SKM-1 (cell line): ENCODE results near the gene COLGALT1.
"Not testable (repeated sequence)": the region's sequence is repeated elsewhere in the genome, so short reads cannot be mapped to it uniquely, and the experiment has no call there.

ENCODE experiments used
- DNase-seq: peaks from one replicate; lab custom pipeline; 2025; ENCODE audit not compliant: unreplicated experiment; lab: John Stamatoyannopoulos, UW

Gene COLGALT1

GRCh38 chr19:17556995-17557394, 1.5 kb downstream of the COLGALT1 start:
- DNase-seq: no peak

DNA sequence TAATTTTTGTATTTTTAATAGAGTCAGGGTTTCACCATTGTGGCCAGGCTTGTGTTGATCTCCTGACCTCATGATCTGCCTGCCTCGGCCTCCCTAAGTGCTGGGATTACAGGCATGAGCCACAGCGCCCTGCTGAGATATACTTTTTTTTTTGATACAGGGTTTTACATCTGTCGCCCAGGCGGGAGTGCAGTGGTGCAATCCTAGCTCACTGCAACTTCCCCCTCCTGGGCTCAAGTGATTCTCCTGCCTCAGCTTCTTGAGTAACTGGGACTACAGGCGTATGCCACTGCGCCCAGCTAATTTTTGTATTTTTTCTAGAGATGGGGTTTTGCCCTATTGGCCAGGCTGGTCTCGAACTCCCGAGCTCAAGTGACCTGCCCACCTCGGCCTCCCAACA, 2.0 kb downstream of the COLGALT1 start:
- DNase-seq: peak; percentile 37

DNA sequence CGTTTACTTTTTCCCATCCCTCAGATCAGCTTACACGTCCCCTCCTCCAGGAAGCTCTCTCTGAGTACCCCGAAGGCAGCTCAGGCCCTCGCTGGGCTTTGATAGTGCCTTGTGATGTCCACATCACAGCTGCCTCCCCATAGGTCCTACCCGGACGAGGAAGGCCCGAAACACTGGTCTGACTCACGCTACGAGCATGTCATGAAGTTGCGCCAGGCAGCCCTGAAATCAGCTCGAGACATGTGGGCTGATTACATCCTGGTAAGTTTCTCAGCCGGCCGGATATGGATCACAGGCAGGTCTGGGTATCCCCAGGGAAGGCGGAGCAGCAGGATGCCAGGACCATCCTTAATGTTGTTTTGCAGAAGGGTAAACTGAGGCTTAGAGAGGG, 4.8 kb downstream of the COLGALT1 start:
- DNase-seq: no peak

DNA sequence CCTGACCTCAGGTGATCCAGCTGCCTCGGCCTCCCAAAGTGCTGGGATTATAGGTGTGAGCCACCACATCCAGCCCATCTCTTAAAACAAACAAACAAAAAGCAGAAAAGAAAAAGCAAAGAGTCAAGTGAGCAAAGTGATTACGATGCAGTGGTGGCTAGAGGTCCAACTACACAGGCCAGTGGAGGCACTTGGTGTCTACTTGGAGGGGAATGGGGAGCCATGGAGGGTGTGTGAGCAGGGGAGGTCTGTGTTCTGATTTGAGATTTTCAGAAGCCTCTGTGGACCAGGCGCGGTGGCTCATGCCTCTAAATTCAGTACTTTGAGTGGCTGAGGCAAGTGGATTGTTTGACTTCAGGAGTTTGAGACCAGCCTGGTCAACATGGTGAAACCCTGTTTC, 6.6 kb downstream of the COLGALT1 start:
- DNase-seq: no peak

GRCh38 chr19:17562561-17562960, 7.1 kb downstream of the COLGALT1 start:
- DNase-seq: no peak

- DNase-seq: no peak
Observed at GRCh38 chr19:17564781-17565180, 9.3 kb downstream of the COLGALT1 start.

- DNase-seq: no peak
Observed at GRCh38 chr19:17565611-17566010, 10.2 kb downstream of the COLGALT1 start.

DNA sequence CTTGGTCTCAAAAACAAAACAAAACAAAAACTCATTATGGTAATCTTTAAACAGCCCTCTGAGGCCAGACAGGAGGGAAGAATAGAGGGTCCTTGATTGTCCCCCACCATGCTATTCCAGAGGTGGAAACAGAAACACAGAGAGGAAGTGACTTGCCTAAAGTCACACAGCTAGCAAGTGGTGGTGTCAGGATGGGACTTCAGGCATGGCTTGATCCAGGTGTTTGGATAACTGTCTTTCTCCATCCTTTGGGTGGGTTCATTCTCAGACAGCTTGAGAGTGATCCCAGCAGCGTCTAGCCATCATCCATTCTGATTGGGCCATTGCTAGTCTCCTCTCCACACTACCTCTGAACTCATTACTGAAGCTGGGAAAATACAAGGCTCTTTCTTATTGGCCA, 12.5 kb downstream of the COLGALT1 start:
- no peak for DNase-seq

- not testable (repeated sequence) for DNase-seq
Observed at GRCh38 chr19:17570291-17570690, 14.8 kb downstream of the COLGALT1 start.

GRCh38 chr19:17570791-17571190, 15.3 kb downstream of the COLGALT1 start:
- no peak for DNase-seq

DNA sequence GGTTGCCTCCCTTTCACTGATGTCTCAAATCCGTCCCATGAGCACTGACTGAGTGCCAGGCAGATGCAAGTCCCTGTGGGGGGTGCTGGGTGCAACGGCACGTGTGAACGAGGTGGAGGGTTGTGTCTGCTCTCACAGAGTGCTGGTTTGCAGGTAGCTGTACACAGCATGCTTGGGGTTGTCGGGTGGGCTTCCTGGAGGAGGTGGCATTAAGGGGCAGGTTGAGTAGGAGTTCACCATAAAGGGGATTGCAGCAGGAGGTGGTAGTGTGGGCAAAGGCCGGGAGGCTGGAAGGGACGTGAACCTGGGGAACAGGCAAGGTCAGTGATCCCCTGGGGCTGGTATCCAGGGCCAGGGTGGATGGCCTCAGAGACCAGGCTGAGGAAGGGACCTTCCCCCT, 17.2 kb downstream of the COLGALT1 start:
- DNase-seq: no peak

- DNase-seq: no peak
Observed at GRCh38 chr19:17575871-17576757, 20.7 kb downstream of the COLGALT1 start.

DNA sequence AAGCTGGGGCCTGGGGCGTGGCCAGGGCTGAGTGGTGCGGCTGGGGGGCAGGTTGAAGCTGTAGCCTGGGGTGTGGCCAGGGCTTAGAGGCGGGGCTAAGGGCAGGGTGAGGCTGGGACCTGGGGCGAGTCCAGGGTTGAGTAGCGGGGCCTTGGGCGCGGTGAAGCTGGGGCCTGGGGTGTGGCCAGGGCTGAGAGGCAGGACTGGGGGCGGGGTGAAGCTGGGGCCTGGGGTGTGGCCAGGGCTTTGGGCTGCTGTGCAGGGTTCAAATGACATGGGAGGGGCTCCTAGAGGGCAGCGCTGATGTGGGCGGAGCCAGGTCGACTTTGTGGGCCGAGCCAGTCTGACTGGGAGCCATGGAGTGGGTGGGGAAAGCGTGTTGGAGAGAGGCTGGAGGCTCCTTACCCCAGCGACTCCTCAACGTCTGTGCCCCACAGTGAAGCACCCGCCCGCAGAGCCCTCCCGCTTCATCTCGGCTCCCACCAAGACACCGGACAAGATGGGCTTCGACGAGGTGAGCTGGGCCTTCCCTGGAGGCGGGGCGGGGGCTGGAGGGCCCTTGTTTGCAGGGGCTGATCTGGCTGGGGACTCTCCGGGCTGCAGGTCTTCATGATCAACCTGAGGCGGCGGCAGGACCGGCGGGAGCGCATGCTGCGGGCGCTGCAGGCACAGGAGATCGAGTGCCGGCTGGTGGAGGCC, 21.5 kb downstream of the COLGALT1 start:
- no peak for DNase-seq

- no peak for DNase-seq
Observed at GRCh38 chr19:17577457-17578097, 22.1 kb downstream of the COLGALT1 start.

DNA sequence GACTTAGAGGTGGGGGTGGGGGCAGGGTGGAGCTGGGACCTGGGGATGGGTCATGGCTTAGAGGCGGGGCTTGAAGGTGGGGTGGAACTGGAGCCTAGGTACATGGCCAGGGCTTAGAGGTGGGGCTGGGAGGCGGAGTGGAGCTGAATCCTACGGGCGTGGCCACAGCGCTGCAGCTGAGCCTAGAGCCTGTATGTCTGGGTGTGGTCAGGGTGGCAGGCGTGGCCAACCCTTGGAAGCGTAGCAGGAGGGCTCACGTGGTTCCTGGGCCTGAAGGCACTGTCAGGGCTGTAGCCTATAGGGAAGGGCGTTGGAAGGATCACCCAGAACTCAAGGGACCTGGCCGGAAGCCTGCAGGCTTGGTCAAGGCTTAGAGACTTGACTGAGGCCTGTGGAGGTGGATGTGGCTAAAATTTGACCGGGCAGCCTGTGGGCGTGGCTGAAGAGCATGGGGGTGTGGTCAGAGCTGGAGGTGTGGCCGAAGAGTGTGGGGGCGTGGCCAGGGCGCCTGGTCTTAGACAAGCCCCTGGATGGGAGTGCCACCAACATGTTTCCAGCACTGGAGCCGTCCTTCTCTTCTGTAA, 24.3 kb downstream of the COLGALT1 start:
- peak; percentile 17 for DNase-seq

- no peak for DNase-seq
Observed at GRCh38 chr19:17580470-17581144, 25.2 kb downstream of the COLGALT1 start.

- DNase-seq: no peak
Observed at GRCh38 chr19:17581211-17581874, 25.9 kb downstream of the COLGALT1 start.

- no peak for DNase-seq
Observed at GRCh38 chr19:17582613-17583012, 27.2 kb downstream of the COLGALT1 start.

DNA sequence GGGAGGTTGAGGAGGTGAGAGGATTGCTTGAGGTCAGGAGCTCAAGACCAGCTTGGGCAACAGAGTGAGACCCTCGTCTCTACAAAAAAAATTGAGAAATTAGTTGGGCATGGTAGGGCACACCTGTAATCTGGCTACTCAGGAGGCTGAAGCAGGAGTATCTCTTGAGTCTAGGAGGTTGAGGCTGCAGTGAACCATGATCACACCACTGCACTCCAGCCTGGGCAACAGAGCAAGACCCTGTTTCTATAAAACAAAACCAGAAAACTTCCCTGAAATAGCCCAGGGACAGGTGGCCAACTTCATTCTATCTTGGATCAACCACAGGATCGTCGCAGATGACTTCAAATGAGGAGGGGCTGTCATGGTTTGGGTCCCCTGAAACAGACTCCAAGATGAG, 28.7 kb downstream of the COLGALT1 start:
- no peak for DNase-seq

- DNase-seq: not testable (repeated sequence)
Observed at GRCh38 chr19:17585395-17585794, 29.9 kb downstream of the COLGALT1 start.
